Esophagus mucosa (tissue), 1 donor: ENCODE measurements around the gene MEIG1. TPM values are rescaled to one million over a fixed set of nuclear protein-coding genes. Genes with fewer than 3 reads are reported as not detected.

Source experiments
- ATAC-seq: fragments of 200-7000 bp; cut with Tn5 transposase; one replicate; pipeline ENCODE4 v1.9.1; 2020
- total RNA-seq: library from RNA; stranded (reverse); gene quantifications from one replicate; pipeline ENCODE4 v1.2.4, GENCODE V29; 2023
- donor health status: DM: yes; HTN: yes; CAD: no.

Gene MEIG1
- total RNA-seq: not detected

- peak; percentile 96 for ATAC-seq
These were observed at the start of gene MEIG1 for GRCh38 chr10:14959221-14960057. MEIG1 (plus strand) TSS chr10:14959388; CDS start chr10:14966469, 7,081 bp downstream.

- ATAC-seq: no peak
These were observed 48.2 kb upstream of the MEIG1 start for GRCh38 chr10:14910953-14911352.

- ATAC-seq: no peak
These were observed 47.4 kb upstream of the MEIG1 start for GRCh38 chr10:14911801-14912200.

GRCh38 chr10:14916600-14916999 is 42.6 kb upstream of the MEIG1 start:
- ATAC-seq: no peak

GRCh38 chr10:14917827-14918226 is 41.4 kb upstream of the MEIG1 start:
- no peak for ATAC-seq

GRCh38 chr10:14918964-14919363 is 40.2 kb upstream of the MEIG1 start:
- no peak for ATAC-seq

- peak; percentile 84 for ATAC-seq
These were observed 35.2 kb upstream of the MEIG1 start for GRCh38 chr10:14924013-14924412.

- ATAC-seq: no peak
These were observed 33.9 kb upstream of the MEIG1 start for GRCh38 chr10:14925268-14925667.

- peak; percentile 81 for ATAC-seq
These were observed 33.1 kb upstream of the MEIG1 start for GRCh38 chr10:14926061-14926470.

- ATAC-seq: no peak
These were observed 32.3 kb upstream of the MEIG1 start for GRCh38 chr10:14926722-14927416.

- ATAC-seq: no peak
These were observed 28.6 kb upstream of the MEIG1 start for GRCh38 chr10:14930610-14931009.

GRCh38 chr10:14936584-14936983 is 22.6 kb upstream of the MEIG1 start:
- no peak for ATAC-seq

GRCh38 chr10:14938971-14939370 is 20.2 kb upstream of the MEIG1 start:
- ATAC-seq: peak; percentile 28

- peak; percentile 76 for ATAC-seq
These were observed 16.8 kb upstream of the MEIG1 start for GRCh38 chr10:14942147-14942949.

- ATAC-seq: peak; percentile 66
These were observed 16.2 kb upstream of the MEIG1 start for GRCh38 chr10:14942950-14943338.

- peak; percentile 62 for ATAC-seq
These were observed 14.1 kb upstream of the MEIG1 start for GRCh38 chr10:14945108-14945507.

GRCh38 chr10:14947268-14947667 is 11.9 kb upstream of the MEIG1 start:
- no peak for ATAC-seq

- ATAC-seq: peak; percentile 14
These were observed 9.9 kb upstream of the MEIG1 start for GRCh38 chr10:14949291-14949690.

GRCh38 chr10:14952851-14953423 is 6.3 kb upstream of the MEIG1 start:
- ATAC-seq: no peak

- ATAC-seq: peak; percentile 49
These were observed 5.7 kb upstream of the MEIG1 start for GRCh38 chr10:14953424-14954000.

GRCh38 chr10:14954001-14954770 is 5.0 kb upstream of the MEIG1 start, which contains the start of gene DCLRE1C:
DCLRE1C (minus strand) TSS chr10:14954096; CDS start chr10:14954010, 86 bp downstream.
- peak; percentile 95 for ATAC-seq
